22Rv1 (cell line): ENCODE data around the gene LRRC7.

Experiments
- CTCF ChIP-seq: fragments of 450-650 bp; IDR thresholded peaks from 2 replicates; pipeline ENCODE4 v1.5.1; 2017; ENCODE audit warnings: mild to moderate bottlenecking
- ZFX ChIP-seq: fragments of 450-650 bp; IDR thresholded peaks from 2 replicates; pipeline ENCODE4 v1.6.1; 2017; ENCODE audit warnings: antibody characterized with exemption, borderline replicate concordance

DNA sequence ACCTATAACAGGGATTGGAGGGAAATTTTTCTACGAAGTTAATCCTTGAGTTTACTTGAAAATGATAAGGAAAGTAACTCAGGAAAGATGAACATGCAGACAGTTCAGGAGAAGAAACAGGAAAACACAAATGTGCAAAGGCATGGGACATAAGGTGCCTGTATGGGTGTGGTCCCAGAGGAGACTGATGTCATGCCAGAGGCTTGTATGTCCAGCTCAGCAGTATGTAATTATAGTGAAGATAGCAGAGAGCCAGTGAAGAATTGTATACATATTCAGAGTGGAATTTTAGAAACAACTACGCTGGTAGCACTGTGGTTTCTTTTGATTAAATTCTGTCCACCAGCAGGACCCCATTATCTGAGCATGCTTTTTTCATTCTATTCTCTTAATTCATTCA is 179.5 kb downstream of the LRRC7 start:
- TF ChIP-seq CTCF (no peak), ZFX (no peak)
